Stimulated activated CD8-positive, alpha-beta memory T cell treated with anti-CD3 and anti-CD28 coated beads, Interleukin-4, amount 100 ng/mL, for 24 hours (primary cell): Measurements from ENCODE around the gene SRSF3.
"Not testable (repeated sequence)": the region's sequence is repeated elsewhere in the genome, so short reads cannot be mapped to it uniquely, and the experiment has no call there.

Experiments
- DNase-seq: peaks from one replicate; pipeline ENCODE4 v3.0.0-alpha.2; 2020; ENCODE audit warnings: low read depth

SRSF3 gene

DNA sequence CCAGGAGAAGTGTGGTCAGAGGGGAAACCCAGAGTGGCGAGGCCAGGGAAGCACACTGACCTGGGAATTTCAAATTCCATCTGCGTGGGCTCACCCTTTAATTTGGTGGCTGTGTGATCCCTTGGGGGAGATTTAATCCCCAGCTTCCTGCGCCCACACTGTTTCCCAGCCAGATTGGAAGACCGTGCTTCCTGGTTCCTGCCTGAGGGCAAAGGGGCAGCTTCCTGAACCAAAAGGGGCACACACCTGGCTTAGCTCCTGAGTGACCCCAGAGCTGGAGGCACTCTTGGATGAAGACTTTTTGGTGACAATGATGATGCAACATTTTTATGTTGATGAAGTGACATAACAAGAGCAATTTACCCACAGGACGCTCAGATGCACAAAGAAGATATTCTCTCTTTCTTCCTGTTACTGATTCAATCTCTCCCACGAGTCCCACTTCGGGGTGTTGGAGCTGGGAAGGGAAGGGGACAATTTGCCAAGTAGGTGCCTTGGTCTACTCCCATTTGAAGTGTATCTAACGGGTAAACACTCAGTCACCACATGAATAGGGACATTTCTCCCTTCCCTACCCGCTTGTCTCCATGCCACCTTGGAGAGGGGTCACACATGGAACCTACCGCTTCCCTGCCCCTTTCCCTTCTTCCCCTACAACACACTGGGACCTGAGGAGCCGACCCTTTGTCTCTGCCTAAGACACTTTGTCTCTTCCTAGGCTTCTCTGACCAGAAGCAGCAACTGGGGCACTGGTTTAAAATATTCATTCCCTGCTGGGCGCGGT lies 55.7 kb downstream of the SRSF3 start:
- DNase-seq: no peak

DNA sequence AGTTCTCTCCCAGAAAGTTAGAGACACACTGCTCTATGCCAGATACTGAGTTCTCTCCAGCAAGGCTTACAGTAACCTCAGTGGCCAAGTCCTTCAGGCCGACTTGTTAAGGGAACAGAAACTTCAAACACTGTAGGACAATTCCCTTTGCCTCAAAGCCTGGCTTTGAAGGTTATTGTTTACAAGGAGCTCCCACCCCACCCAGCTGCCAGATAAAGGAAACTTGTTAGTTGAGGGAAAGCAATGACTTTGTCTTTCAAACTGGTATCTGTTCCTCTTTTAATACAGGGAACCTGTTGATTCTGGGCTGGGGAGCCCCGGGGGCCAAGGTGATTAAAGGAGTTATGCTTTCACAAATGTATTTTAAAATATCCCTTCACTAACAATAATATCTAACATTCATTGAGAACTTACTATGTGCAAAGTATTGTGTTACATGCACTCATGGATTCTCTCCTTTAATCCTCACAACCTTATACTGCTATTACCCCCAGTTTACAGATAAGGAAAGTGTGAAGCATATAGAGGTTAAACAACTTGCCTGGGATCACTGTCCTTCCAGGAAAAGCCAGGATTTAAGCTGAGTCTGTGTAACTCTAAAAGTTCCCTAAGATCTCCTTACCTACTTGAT lies 56.8 kb downstream of the SRSF3 start:
- DNase-seq: no peak

DNA sequence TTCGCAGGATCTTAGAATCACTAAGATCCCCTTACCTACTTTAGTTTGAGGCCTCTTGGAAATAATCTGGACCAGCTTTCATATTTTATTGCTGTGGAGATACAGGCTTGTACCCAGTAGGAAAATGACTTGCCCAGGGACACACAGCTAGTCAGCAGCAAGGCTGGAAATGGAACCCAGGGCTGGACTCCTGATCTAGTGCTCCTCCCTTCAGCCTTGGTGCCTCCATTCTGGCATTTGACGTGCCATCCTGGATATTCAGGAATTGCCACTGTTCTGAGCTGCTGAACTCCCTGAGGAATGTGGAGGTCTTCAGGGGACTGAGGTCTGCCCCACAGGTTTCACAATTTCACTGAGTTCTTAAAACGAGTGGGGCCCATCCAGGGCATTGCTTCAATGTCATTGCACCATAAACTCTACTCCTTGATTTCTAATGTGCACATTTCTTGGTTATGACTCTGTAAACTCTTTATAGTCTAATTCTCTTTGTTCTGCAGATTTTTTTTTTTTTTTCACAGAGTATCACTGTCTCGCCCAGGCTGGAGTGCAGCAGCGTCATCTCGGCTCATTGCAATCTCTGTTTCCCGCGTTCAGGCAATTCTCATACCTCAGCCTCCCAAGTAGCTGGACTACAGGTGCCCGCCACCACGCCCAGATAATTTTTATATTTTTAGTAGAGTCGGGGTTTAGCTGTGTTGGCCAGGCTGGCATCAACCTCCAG lies 57.7 kb downstream of the SRSF3 start:
- DNase-seq: no peak

DNA sequence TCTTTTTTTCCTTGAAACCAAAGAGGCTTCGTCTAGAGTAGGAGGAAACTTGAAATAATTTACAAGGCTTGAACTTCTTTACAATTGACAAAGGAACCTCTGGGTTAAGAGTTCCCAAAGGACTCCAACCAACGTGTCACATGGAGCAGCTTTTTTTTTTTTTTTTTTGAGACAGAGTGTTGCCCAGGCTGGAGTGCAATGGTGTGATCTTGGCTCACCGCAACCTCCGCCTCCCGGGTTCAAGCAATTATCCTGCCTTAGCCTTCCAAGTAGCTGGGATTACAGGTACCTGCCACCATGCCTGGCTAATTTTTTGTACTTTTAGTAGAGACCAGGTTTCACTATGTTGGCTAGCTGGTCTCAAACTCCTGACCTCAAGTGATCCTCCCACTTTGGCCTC lies 60.3 kb downstream of the SRSF3 start:
- DNase-seq: not testable (repeated sequence)
